HepG2 (cell line): ENCODE data around the gene SULT1E1. TPM values are rescaled to one million over a fixed set of nuclear protein-coding genes. Genes with fewer than 3 reads are reported as not detected.
A peak's percentile ranks its signal among the peaks of the same experiment; 100 is the strongest.

Experiments
- CCDC6 ChIP-seq: sonication (generic); formaldehyde crosslinking; IDR thresholded peaks from 2 replicates; pipeline ENCODE4 v1.8.1; 2022; ENCODE audit warnings: mild to moderate bottlenecking, missing genetic modification reagents, moderate library complexity
- CREM ChIP-seq, 2 experiments: sonication (generic) in 1 of 2; formaldehyde crosslinking in 1 of 2; IDR thresholded peaks; 2 replicates each; pipeline versions ENCODE4 v1.4.0 to v1.6.1; 2016 to 2020; ENCODE audit warnings: antibody characterized with exemption in 1 of 2, mild to moderate bottlenecking in 1 of 2, missing genetic modification reagents in 1 of 2
- EHMT2 ChIP-seq: fragments of 200-600 bp; sonication (generic); IDR thresholded peaks from 2 replicates; pipeline ENCODE4 v1.7.0; 2017; ENCODE audit warnings: antibody characterized with exemption, low read depth, low read length, borderline replicate concordance
- HMG20B ChIP-seq: conservative IDR thresholded peaks from 2 replicates; pipeline ENCODE4 v1.6.1; 2016; ENCODE audit warnings: missing genetic modification reagents, missing compliant biosample characterization
- HNRNPH1 ChIP-seq: fragments of 200-400 bp; formaldehyde crosslinking; optimal IDR thresholded peaks from 2 replicates; pipeline ENCODE3; 2017; ENCODE audit warnings: mild to moderate bottlenecking, low read depth, low read length
- HNRNPL ChIP-seq: fragments of 200-400 bp; formaldehyde crosslinking; IDR thresholded peaks from 2 replicates; pipeline ENCODE4 v1.6.1; 2017; ENCODE audit warnings: mild to moderate bottlenecking, low read depth, low read length
- HNRNPLL ChIP-seq: fragments of 200-400 bp; formaldehyde crosslinking; IDR thresholded peaks from 2 replicates; pipeline ENCODE4 v1.6.1; 2017; ENCODE audit warnings: mild to moderate bottlenecking, low read depth, low read length; ENCODE audit not compliant: poor library complexity, severe bottlenecking
- NFRKB ChIP-seq: fragments of 450-650 bp; IDR thresholded peaks from 2 replicates; pipeline ENCODE4 v1.6.1; 2017
- PRMT3 ChIP-seq: sonication (generic); formaldehyde crosslinking; IDR thresholded peaks from 2 replicates; pipeline ENCODE4 v1.8.1; 2022; ENCODE audit warnings: low read depth, mild to moderate bottlenecking, moderate library complexity, missing genetic modification reagents, borderline replicate concordance
- ZNF160 ChIP-seq: sonication (generic); formaldehyde crosslinking; IDR thresholded peaks from 2 replicates; pipeline ENCODE4 v1.8.0; 2022; ENCODE audit warnings: mild to moderate bottlenecking, inconsistent platforms, missing genetic modification reagents
- ZNF235 ChIP-seq: sonication (generic); formaldehyde crosslinking; IDR thresholded peaks from 2 replicates; pipeline ENCODE4 v1.8.1; 2023; ENCODE audit warnings: mild to moderate bottlenecking, missing genetic modification reagents, borderline replicate concordance
- ZNF777 ChIP-seq: sonication (generic); formaldehyde crosslinking; IDR thresholded peaks from 2 replicates; pipeline ENCODE4 v1.4.0; 2020; ENCODE audit warnings: missing genetic modification reagents
- polyA plus RNA-seq, 8 experiments: library from polyadenylated mRNA; depleted of rRNA in 3 of 8; stranded (reverse) in 7 of 8; unstranded in 1 of 8; fragments of >200 nt; fragmentation: Illumina TruSeq in 4 of 8; extraction: Trizol in 4 of 8; gene quantifications; 2 replicates each; pipeline versions ENCODE4 v1.2.1 to v1.2.3, GENCODE V29; 2011 to 2016; ENCODE audit warnings: low read depth in 4 of 8, missing spikeins in 1 of 8, mixed read lengths in 1 of 8; ENCODE audit not compliant: insufficient read depth in 1 of 8
- total RNA-seq, 5 experiments: library from RNA; depleted of rRNA; stranded (reverse); fragments of >200 nt; fragmentation: Illumina TruSeq; extraction: Trizol; gene quantifications; 2 replicates each; pipeline ENCODE4 v1.2.3, GENCODE V29; 2016; ENCODE audit warnings: low read depth in 1 of 5
- TF ChIP-seq, protein P1 (sequence below): sonication (generic); formaldehyde crosslinking; IDR thresholded peaks from 2 replicates; pipeline ENCODE4 v1.5.1; 2020; ENCODE audit warnings: mild to moderate bottlenecking, moderate library complexity, missing genetic modification reagents
- TF ChIP-seq, protein P2 (sequence below): IDR thresholded peaks from 2 replicates; pipeline ENCODE4 v1.6.1; 2016; ENCODE audit warnings: missing genetic modification reagents, missing compliant biosample characterization
- TF ChIP-seq, protein P3 (sequence below): sonication (generic); formaldehyde crosslinking; IDR thresholded peaks from 2 replicates; pipeline ENCODE4 v1.5.0; 2020; ENCODE audit warnings: missing genetic modification reagents
- TF ChIP-seq, protein P4 (sequence below): sonication (generic); formaldehyde crosslinking; IDR thresholded peaks from 2 replicates; pipeline ENCODE4 v1.8.0; 2022; ENCODE audit warnings: missing genetic modification reagents, low read depth, mild to moderate bottlenecking, borderline replicate concordance
- TF ChIP-seq, protein P5 (sequence below): sonication (generic); formaldehyde crosslinking; IDR thresholded peaks from 2 replicates; pipeline ENCODE4 v1.5.0; 2020; ENCODE audit warnings: mild to moderate bottlenecking, missing genetic modification reagents
- TF ChIP-seq, protein P6 (sequence below): sonication (generic); formaldehyde crosslinking; IDR thresholded peaks from 2 replicates; pipeline ENCODE4 v1.5.0; 2020; ENCODE audit warnings: missing genetic modification reagents, mild to moderate bottlenecking, borderline replicate concordance
- TF ChIP-seq, protein P7 (sequence below): sonication (generic); formaldehyde crosslinking; IDR thresholded peaks from 2 replicates; pipeline ENCODE4 v1.4.0; 2020; ENCODE audit warnings: low read depth, mild to moderate bottlenecking, missing genetic modification reagents
- TF ChIP-seq, protein P8 (sequence below): sonication (generic); formaldehyde crosslinking; conservative IDR thresholded peaks from 2 replicates; pipeline ENCODE4 v1.8.0; 2022; ENCODE audit warnings: mild to moderate bottlenecking, moderate library complexity, missing genetic modification reagents

SULT1E1 gene
- total and polyA plus RNA-seq, 2 of the 13 experiments (the other 11 are each of a cell fraction or from before 2014, with no cell fraction given), result 1.7 to 3.9 TPM

DNA sequence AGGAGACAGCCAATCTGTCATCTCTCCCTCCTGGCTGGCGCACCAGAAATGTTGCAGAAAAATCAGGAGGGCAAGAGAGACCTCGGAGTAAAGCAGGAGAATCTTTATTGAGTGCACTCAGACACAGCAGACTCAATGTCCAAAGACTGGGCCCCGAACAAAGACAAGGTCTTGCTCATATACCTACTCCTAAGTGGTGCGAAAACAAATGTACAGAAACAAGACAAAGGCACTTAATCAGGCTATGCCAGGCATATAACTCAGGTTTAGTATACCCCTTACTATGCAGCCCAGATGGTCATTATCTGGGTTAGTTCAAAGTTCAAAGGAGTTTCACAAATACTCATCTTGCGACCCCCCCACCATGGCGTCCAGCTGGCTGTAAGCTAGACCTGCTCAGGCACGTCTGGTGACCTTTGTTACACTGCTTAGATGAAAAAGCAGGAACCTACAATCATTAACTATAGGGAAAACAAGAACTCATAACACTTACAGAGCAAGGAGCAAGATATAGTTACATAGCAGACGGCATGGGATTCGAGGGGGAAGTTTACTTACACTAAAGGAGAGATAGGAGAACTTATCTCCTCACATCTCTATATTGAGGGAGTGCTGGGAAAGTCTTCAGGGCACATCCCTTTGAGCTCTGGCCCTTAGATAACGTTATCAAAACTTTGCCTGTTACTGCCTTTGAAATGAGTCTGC lies 27.5 kb downstream of the SULT1E1 start (continued):
- TF ChIP-seq, protein P1, sequence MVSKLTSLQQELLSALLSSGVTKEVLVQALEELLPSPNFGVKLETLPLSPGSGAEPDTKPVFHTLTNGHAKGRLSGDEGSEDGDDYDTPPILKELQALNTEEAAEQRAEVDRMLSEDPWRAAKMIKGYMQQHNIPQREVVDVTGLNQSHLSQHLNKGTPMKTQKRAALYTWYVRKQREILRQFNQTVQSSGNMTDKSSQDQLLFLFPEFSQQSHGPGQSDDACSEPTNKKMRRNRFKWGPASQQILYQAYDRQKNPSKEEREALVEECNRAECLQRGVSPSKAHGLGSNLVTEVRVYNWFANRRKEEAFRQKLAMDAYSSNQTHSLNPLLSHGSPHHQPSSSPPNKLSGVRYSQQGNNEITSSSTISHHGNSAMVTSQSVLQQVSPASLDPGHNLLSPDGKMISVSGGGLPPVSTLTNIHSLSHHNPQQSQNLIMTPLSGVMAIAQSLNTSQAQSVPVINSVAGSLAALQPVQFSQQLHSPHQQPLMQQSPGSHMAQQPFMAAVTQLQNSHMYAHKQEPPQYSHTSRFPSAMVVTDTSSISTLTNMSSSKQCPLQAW, result peak; percentile 100
- TF ChIP-seq HNRNPL (no peak), HMG20B (CRISPR knock-in tag) (peak; percentile 61; the same call in 1 of the 2 replicates), ZNF777 (no peak), CREM (IDR thresholded peaks at IDR 0.05) (peak; percentile 97), CREM (CRISPR knock-in tag; IDR thresholded peaks at IDR 0.05) (no peak), CCDC6 (CRISPR knock-in tag) (peak; percentile 27; the same call in 1 of the 2 replicates), PRMT3 (CRISPR knock-in tag) (no peak), ZNF235 (no peak), ZNF160 (no peak), HNRNPH1 (no peak), HNRNPLL (no peak), EHMT2 (peak; percentile 75; the same call in 1 of the 2 replicates), NFRKB (no peak)
- TF ChIP-seq, protein P2, sequence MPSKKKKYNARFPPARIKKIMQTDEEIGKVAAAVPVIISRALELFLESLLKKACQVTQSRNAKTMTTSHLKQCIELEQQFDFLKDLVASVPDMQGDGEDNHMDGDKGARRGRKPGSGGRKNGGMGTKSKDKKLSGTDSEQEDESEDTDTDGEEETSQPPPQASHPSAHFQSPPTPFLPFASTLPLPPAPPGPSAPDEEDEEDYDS, result peak; percentile 80
- TF ChIP-seq, protein P3, sequence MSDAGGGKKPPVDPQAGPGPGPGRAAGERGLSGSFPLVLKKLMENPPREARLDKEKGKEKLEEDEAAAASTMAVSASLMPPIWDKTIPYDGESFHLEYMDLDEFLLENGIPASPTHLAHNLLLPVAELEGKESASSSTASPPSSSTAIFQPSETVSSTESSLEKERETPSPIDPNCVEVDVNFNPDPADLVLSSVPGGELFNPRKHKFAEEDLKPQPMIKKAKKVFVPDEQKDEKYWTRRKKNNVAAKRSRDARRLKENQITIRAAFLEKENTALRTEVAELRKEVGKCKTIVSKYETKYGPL (CRISPR knock-in tag), result peak; percentile 72; the same call in 1 of the 2 replicates
- TF ChIP-seq, protein P4, sequence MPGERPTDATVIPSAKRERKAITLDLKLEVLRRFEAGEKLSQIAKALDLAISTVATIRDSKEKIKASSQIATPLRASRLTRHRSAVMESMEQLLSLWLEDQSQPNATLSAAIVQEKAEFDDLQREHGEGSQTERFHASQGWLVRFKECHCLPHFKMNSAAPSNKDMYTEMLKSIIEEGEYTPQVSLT (CRISPR knock-in tag), result no peak
- TF ChIP-seq, protein P5, sequence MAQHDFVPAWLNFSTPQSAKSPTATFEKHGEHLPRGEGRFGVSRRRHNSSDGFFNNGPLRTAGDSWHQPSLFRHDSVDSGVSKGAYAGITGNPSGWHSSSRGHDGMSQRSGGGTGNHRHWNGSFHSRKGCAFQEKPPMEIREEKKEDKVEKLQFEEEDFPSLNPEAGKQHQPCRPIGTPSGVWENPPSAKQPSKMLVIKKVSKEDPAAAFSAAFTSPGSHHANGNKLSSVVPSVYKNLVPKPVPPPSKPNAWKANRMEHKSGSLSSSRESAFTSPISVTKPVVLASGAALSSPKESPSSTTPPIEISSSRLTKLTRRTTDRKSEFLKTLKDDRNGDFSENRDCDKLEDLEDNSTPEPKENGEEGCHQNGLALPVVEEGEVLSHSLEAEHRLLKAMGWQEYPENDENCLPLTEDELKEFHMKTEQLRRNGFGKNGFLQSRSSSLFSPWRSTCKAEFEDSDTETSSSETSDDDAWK (CRISPR knock-in tag), result no peak
- TF ChIP-seq, protein P6, sequence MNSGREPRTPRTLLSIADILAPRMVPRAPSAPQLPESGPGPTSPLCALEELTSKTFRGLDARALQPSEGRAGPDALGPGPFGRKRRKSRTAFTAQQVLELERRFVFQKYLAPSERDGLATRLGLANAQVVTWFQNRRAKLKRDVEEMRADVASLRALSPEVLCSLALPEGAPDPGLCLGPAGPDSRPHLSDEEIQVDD (CRISPR knock-in tag), result no peak
- TF ChIP-seq, protein P7, sequence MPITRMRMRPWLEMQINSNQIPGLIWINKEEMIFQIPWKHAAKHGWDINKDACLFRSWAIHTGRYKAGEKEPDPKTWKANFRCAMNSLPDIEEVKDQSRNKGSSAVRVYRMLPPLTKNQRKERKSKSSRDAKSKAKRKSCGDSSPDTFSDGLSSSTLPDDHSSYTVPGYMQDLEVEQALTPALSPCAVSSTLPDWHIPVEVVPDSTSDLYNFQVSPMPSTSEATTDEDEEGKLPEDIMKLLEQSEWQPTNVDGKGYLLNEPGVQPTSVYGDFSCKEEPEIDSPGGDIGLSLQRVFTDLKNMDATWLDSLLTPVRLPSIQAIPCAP, result no peak
- TF ChIP-seq, protein P8, sequence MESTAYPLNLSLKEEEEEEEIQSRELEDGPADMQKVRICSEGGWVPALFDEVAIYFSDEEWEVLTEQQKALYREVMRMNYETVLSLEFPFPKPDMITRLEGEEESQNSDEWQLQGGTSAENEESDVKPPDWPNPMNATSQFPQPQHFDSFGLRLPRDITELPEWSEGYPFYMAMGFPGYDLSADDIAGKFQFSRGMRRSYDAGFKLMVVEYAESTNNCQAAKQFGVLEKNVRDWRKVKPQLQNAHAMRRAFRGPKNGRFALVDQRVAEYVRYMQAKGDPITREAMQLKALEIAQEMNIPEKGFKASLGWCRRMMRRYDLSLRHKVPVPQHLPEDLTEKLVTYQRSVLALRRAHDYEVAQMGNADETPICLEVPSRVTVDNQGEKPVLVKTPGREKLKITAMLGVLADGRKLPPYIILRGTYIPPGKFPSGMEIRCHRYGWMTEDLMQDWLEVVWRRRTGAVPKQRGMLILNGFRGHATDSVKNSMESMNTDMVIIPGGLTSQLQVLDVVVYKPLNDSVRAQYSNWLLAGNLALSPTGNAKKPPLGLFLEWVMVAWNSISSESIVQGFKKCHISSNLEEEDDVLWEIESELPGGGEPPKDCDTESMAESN (CRISPR knock-in tag), result peak; percentile 67
